ENCODE results near the gene SNAP29. TPM values are rescaled to one million over a fixed set of nuclear protein-coding genes. Genes with fewer than 3 reads are reported as not detected.

The SNAP29 gene
- 12.4 to 18.2 TPM (median 15.1 TPM) in 5 replicates for total RNA-seq (2022; extraction: Qiagen RNA extraction)

GRCh38 chr22:20858615-20859416 lies at the start of gene SNAP29, which contains the start of gene PI4KA:
TSS of gene SNAP29 (plus strand) at chr22:20859007. CDS start at chr22:20859111, 104 bp downstream.
TSS of gene PI4KA (minus strand) at chr22:20858811. CDS start at chr22:20858725, 86 bp downstream.

GRCh38 chr22:20916916-20917810 lies 58.4 kb downstream of the SNAP29 start, which contains the start of gene CRKL:
TSS of gene CRKL (plus strand) at chr22:20917407. CDS start at chr22:20917935, 528 bp downstream.

Other genes starting within 250 kb of the SNAP29 start
- gene SERPIND1, start 84.9 kb upstream of the SNAP29 start, total RNA-seq (2022; extraction: Qiagen RNA extraction) = 0.07 TPM in 1 of 5 replicates, not detected in the others
- gene PI4KA, start 196 bp upstream of the SNAP29 start, total RNA-seq (2022; extraction: Qiagen RNA extraction) = 19.7 to 22.7 TPM (median 20.3 TPM) in 5 replicates
- 21.0 to 22.9 TPM (median 21.3 TPM) in 5 replicates for gene CRKL, start 58.4 kb downstream of the SNAP29 start, total RNA-seq (2022; extraction: Qiagen RNA extraction)
- gene AIFM3, start 108.2 kb downstream of the SNAP29 start, total RNA-seq (2022; extraction: Qiagen RNA extraction) = 1.7 to 4.4 TPM (median 3.0 TPM) in 5 replicates
- 12.9 to 22.1 TPM (median 17.8 TPM) in 5 replicates for gene LZTR1, start 123.3 kb downstream of the SNAP29 start, total RNA-seq (2022; extraction: Qiagen RNA extraction)
- gene THAP7, start 143.1 kb downstream of the SNAP29 start, total RNA-seq (2022; extraction: Qiagen RNA extraction) = 16.3 to 26.8 TPM (median 22.2 TPM) in 5 replicates
- gene P2RX6, start 156.2 kb downstream of the SNAP29 start, total RNA-seq (2022; extraction: Qiagen RNA extraction) = 0.34 to 0.84 TPM (median 0.56 TPM) in 5 replicates
- not detected in 5 replicates for gene SLC7A4, start 173.6 kb downstream of the SNAP29 start, total RNA-seq (2022; extraction: Qiagen RNA extraction)
- not detected in 5 replicates for gene LRRC74B, start 186.9 kb downstream of the SNAP29 start, total RNA-seq (2022; extraction: Qiagen RNA extraction)